ENCODE results near the gene FAM209B. TPM values are rescaled to one million over a fixed set of nuclear protein-coding genes. Genes with fewer than 3 reads are reported as not detected.
"Not testable (repeated sequence)": the region's sequence is repeated elsewhere in the genome, so short reads cannot be mapped to it uniquely, and the experiment has no call there.

Gene FAM209B
- total RNA-seq, 1 experiment from 2014 or later = not detected

DNA sequence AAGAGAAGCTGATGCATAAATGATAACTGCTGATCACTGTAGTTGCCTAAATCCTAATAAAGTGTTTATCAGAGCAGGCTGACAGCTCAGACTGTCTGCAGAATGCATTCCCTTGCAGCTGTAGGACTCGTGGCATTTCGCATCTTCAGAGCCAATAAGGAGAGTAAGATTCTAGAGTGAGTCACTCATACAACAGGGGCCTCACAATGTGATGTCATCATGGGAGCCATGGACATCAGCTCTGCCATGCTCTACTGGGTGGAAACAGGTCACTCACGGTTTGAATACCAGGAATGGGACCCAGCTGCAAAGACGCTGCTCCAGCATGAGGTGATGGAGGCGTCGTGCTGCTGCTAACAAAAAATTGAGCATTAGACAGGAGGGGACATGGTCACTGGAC lies 7.4 kb downstream of the FAM209B start:
- no peak for DNase-seq (ENCODE audit: low spot score)

DNA sequence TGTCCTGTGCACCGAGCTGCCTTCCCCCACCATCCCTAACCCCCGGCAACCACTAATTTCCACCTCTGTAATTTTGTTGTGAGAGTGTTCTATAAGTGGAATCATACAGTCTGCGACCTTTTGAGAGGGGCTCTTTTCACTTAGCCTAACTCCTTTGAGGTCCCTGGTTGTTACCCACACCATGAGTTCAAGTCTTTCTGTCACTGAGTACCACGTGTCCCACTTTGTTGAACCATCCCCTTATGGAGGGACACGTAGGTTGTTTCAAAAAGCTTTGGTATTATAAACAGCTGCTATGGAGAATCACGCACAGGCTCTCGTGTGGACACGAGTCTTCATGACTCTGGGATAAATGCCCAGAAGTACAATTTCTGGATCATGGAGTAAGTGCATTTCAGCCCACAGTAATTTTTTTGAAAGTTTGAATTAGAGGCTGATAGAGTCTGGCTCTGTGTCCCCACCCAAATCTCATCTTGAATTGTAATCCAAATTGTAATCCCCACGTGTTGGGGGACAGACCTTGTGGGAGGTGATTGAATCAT lies 9.5 kb downstream of the FAM209B start:
- no peak for DNase-seq (ENCODE audit: low spot score)

DNA sequence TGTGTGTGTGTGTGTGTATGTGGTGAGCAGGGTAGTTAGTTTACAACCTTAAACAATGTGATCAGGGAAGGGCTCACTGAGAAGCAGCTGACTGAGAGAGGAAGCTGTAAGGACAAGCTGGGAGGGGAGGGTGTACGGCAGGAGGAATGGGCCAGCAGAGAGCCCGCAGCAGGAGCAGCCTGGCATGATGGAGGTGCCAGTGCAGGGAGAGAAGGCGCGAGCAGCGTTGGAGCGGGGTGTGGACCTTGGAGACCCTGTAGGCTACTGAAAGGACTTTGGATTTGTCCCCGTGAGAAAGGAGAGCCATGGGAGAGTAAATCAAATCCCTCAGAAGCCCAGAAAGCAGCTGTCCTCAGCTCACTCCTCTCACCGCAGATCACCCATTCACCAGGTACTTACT lies 18.5 kb downstream of the FAM209B start:
- no peak for DNase-seq (ENCODE audit: low spot score)

DNA sequence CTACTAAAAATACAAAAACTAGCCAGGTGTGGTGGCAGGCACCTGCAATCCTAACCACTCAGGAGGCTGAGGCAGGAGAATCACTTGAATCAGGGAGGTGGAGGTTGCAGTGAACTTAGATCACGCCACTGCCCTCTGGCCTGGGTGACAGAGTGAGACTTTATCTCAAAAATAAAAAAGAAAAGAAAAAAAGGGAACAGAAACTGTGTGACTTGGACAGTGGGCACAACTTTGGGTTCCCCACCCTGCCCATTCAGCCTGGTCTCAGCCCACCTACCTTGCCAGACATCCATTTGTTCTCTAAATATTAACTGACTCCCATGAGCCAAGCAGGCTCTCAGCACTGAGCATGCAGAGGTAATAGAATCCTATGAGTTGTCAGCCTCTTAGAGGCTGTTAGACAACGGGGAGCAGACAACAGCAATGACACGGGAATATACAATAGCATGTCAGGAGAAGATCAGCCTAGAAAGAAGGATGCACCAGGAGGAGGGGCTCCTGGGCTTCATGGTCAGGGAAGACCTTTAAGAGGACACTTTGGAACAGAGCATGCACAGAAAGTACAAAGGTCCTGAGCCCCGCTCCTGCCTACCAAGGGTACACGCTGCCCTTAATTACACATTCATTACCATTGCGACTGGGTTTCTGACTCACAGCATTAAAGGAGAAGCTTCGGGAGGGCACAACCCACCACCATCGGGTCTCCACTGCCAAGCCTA lies 20.0 kb downstream of the FAM209B start:
- no peak for DNase-seq (ENCODE audit: low spot score)

DNA sequence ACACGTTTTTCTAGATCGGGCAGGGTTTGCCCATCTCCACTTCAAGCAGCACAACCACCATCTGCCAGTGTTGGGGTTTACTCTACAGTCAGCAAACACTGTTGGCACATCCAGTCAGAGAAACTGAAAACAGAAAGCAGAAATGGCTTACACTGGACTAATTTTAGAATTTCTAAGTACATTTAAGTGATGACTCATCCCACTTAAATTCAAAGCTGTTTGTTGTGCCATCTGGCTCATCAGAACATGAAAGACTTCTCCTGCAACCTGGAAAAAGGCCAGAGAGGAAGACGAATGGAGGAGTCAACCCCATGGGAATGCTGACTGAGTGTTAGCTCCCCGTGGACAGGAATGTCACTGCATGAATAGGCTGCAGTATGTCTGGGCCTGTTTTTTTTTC lies 21.8 kb downstream of the FAM209B start:
- DNase-seq (ENCODE audit: low spot score) = peak; percentile 98

DNA sequence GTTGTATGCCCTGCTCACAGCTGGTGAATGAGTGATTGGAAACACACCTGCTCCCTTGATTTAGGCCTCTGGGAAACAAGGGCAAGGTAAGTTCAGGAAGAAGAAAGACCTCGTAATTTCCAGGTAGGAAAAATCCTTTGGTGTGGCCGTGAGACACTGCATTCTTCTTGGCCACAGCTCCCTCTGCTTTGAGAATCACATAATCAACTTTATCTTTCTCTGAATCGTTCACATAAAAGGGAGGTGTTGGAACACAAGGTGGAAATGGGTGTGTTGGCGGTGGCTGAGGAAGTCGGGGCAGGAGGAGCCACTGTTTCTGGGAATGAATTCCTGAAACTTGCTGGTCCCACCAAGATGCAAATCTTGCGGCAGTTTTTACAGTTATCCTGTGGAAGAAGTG lies 25.9 kb downstream of the FAM209B start:
- DNase-seq (ENCODE audit: low spot score) = no peak

DNA sequence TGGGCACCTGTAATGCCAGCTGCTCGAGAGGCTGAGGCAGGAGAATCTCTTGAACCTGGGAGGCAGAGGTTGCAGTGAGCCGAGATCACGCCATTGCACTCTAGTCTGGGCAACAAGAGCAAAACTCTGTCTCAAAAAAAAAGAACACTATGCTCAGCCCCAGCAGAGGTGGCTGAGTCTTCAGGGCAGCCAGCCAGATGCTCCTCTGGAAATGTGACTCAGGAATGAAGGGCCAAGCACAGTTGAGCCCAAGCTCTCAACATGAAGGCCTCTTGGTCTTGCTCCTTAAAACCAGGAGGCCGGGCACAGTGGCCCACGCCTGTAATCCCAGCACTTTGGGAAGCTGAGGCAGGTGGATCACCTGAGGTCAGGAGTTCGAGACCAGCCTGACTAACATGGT lies 31.5 kb downstream of the FAM209B start:
- not testable (repeated sequence) for DNase-seq (ENCODE audit: low spot score)

DNA sequence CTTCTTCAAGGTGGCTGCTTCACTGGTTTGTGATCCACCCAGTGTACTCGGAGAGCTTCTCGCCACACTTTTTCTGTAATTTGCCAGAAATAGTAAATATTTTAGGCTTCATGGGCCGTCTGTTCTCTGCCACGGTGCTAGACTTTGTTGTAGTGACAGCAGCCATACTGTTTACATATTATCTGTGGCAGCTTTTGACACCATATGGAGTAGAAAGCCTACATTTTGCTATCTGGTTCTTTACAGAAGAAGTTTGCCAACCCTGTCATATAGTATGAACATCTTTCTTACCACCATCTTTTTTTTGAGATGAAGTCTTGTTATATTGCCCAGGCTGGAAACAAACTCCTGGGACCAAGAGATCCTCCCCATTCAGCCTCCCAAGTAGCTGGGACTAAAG lies 32.5 kb downstream of the FAM209B start:
- no peak for DNase-seq (ENCODE audit: low spot score)

DNA sequence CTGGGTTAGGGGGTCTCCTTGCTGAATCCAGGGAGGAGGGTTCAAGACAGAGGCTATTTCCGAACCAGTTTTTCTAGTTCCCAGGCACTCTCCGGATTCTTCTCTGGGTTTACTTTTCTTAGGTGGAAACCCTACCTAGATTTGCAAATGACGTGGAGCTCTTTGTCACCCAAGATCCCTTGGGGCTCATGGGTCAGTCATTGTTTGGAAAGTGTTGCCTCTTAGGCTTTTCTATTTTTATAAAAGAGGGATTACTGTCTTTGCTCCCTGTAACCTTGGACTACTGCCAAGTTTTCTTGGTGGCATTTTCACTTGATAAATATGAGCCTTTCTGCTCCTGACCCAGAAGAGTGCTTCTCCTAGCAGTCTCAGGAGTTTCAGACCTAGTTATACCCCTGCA lies 33.6 kb downstream of the FAM209B start:
- no peak for DNase-seq (ENCODE audit: low spot score)

DNA sequence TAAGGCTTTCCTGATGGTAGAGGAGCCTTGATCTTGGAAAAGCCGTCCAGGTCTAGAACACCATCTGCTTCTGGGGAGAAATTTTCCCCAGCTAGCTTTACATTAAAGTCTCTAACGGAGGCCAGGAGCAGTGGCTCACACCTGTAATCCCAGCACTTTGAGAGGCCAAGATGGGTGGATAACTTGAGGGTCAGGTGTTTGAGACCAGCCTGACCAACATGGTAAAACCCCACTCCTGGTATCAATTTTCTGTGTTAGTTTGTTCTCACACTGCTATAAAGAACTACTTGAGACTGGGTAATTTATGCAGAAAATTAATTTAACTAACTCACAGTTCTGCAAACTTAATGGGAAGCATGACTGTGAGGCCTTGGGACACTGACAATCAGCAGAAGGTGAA lies 37.8 kb downstream of the FAM209B start:
- no peak for DNase-seq (ENCODE audit: low spot score)

DNA sequence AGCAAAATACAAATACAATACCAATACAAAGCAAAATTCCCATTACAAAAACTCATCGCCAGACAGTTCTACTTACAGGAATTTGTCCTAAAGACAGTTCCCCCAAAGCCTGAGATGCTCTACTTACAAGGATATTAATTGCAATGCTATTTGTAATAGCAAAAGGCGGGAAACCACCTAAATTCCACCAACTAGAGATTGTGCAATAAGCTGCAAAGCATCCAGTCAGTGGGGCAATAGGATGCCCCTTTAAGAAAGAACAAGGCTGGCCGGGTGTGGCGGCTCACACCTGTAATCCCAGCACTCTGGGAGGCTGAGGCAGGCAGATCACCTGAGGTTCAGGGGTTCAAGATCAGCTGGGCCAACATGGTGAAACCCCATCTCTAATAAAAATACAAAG lies 39.1 kb downstream of the FAM209B start:
- no peak for DNase-seq (ENCODE audit: low spot score)

DNA sequence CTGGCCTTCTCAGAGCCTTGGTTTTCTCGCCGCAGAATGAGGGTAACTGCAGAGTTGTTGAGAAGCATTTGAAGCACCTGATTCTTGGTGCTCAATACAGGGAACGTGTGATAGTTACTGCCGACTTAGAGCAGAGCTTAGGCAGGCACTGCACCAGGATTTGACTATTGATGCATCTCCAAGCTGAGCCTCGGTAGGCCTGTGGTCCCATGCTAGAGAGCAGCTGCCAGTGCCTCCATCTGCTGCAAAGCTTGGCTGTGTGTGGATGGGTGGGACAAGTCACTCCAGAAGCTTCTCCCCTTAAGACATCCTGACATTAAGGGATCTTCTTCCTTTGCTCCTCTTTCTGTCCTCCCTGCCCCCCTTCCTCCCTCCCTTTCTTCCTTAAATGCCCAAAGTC lies 40.9 kb downstream of the FAM209B start:
- DNase-seq (ENCODE audit: low spot score) = no peak

DNA sequence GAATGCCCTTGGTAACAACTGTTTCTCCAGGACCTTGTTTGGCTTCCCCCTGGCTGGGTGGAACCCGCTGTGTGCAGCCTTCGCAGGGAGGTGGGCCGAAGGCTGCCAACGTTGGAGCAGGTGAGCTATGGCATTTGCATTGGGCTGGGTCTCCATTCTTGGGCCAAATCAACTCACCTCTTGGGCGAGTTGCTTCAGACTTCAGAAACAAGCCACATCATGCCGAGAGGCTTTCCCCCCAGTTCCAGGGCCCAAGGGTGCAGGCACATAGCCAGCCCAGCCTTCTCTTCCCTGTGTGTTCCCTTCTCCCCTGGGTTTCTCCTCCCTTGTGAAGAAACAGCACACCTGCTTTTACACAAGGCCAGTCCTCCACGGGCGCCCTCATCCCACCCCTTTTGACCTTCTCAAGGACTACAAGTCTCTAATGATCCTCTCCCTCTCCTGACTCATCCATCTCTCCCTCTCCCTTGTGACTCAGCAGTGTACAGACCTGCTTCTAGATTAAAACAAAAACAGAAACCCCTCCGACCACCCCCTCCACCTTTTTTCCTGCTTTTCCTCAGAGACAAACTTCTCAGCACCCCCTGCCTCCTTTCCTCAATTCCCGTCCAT lies 41.6 kb downstream of the FAM209B start:
- DNase-seq (ENCODE audit: low spot score) = no peak

DNA sequence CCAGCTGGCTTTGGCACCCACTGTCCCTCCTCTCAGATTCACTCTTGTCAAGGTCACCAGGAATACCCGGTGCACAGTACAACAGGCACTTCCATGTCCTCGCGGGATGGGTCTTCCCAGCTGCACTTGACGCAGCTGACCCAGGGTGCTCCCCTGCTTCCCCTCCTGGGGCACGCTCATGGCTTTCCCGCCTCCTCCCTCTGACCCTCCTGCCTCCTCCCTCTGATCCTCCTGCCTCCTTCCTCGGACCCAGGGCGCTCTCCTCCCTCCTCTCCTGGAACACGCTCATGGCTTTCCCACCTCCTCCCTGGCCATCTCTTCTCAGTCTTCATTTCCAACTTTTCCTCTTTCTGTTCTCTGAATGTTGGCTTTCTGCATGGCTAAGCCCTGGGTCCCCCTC lies 42.1 kb downstream of the FAM209B start:
- DNase-seq (ENCODE audit: low spot score) = no peak

DNA sequence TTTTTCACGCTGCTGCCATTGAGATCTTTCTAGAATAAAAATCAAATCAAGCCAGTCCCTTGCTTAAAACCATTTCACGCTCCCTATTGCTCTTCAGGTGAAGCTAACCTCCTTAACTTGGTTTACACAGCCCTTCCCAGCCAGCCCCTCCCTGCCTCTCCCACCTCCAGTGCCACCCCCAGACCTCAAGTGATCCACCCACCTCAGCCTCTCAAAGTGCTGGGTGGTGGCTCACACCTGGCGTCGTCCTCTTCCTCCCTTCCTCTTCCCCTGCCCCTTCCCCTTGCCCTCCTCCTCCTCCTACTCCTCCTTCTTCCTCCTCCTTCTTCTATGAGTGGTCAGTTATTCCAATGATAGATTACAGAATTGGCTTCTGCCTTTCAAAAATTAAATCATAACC lies 42.9 kb downstream of the FAM209B start:
- DNase-seq (ENCODE audit: low spot score) = no peak

DNA sequence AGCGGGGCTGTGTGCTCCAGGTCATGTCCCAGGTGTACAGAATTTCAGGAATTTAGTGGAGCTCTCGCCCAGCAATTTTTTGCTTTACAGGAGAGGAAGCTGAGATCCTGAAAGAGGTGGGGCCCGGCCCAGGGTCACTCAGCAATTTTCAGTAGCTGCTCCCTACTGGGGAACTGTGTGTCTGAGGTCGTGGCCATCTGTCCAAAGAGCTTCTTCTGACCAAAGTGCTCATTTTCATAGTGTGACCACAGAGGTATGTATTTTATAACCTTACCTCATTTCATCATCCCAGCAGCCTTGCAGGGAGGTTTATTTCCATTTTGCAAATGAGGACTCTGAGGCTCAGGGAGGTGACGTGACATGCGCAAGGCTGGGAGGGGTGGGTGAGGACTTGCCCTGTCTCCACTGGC lies 46.3 kb downstream of the FAM209B start:
- DNase-seq (ENCODE audit: low spot score) = no peak

DNA sequence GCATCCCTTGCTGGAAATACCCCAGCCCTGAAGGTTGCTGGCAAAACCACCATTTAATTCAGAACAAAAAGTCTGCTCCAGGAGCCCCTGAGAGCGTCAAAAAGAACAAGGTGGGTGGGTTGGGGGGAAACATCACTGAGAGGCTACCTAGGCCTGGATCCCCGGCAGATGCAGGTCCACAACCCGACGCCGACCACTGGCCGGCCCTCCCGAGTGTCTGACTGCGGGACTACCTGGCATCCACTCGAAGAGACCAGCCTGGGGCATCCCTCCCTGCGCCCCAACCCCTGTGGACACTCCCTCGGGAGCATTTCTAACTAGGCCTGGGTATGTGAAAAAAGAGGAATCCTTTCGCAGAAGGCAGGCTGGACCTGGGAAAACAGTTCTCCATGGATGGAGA lies 47.2 kb downstream of the FAM209B start:
- no peak for DNase-seq (ENCODE audit: low spot score)

DNA sequence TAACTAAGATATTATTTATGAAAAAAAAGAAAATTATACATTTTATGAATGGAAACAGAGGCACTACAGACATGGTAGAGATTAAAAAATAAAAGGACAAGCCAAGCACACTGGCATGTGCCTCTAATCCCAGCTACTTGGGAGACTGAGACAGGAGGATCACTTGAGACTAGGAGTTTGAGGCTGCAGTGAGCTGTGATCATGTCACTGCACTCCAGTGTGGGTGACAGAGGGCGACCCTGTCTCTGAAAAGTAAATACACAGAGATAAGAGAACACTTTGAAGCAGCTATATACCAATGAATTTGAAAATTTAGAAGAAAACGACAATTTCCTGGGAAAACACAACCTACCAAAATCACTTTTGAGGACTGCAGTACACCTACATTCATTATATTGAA lies 48.7 kb downstream of the FAM209B start:
- no peak for DNase-seq (ENCODE audit: low spot score)

DNA sequence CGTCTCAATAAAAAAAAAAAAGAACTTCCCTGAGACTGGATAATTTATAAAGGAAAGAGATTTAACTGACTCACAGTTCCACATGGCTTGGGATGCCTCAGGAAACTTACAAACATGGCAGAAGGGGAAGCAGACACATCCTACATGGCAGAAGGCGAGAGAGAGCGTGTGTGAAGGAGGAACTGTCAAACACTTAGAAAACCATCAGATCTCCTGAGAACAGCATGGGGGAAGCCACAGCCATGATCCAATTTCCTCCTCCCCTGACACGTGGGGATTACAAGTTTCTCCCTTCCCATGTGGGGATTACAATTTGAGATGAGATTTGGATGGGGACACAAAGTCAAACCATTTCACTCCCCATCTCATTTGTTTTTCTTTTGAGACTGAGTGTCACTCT lies 49.5 kb downstream of the FAM209B start:
- DNase-seq (ENCODE audit: low spot score) = no peak

DNA sequence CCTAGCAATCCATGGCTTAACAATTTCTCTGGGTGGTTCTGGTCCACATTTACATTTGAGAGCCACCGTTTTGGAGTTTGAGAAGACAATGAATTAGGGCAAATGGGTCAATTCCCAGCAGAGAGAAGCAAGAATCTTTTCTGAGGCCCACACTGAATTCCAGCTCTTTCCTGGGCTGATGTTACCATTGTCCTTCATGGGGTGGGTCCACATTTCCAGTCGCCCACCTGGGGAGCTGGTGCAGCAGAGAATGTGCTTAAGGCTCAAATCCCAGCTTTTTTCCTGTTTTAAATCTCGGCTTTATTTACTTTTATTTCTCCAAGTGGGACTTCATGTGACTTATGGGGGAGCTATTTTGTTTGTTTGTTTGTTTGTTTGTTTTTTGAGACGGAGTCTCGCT lies 51.9 kb downstream of the FAM209B start:
- no peak for DNase-seq (ENCODE audit: low spot score)
